Measurements from ENCODE around the gene SMO.
"Not testable (repeated sequence)": the region's sequence is repeated elsewhere in the genome, so short reads cannot be mapped to it uniquely, and the experiment has no call there.

SMO gene

GRCh38 chr7:129240119-129240820 is 51.8 kb downstream of the SMO start:
- no peak for DNase-seq (ENCODE audit: low spot score)

GRCh38 chr7:129244220-129244619 is 55.8 kb downstream of the SMO start:
- DNase-seq (ENCODE audit: low spot score) = no peak

- DNase-seq (ENCODE audit: low spot score) = no peak
Measured at GRCh38 chr7:129245533-129245932, 57.1 kb downstream of the SMO start.

- DNase-seq (ENCODE audit: low spot score) = no peak
Measured at GRCh38 chr7:129247087-129247486, 58.7 kb downstream of the SMO start.

GRCh38 chr7:129252128-129252527 is 63.7 kb downstream of the SMO start:
- no peak for DNase-seq (ENCODE audit: low spot score)

- DNase-seq (ENCODE audit: low spot score) = not testable (repeated sequence)
Measured at GRCh38 chr7:129252603-129253002, 64.2 kb downstream of the SMO start.

- no peak for DNase-seq (ENCODE audit: low spot score)
Measured at GRCh38 chr7:129255800-129256199, 67.4 kb downstream of the SMO start.

- DNase-seq (ENCODE audit: low spot score) = no peak
Measured at GRCh38 chr7:129256221-129256620, 67.8 kb downstream of the SMO start.

- no peak for DNase-seq (ENCODE audit: low spot score)
Measured at GRCh38 chr7:129257168-129257567, 68.7 kb downstream of the SMO start.

- no peak for DNase-seq (ENCODE audit: low spot score)
Measured at GRCh38 chr7:129258649-129259389, 70.4 kb downstream of the SMO start.

- no peak for DNase-seq (ENCODE audit: low spot score)
Measured at GRCh38 chr7:129262324-129262723, 73.9 kb downstream of the SMO start.

Measured in CD4-positive, alpha-beta T cell treated with Interleukin-15 for 4 hours (primary cell).